Pancreas (tissue), 10 donors: ENCODE results near the gene ALDH18A1. TPM values are rescaled to one million over a fixed set of nuclear protein-coding genes. Genes with fewer than 3 reads are reported as not detected.
"Not testable (repeated sequence)": the region's sequence is repeated elsewhere in the genome, so short reads cannot be mapped to it uniquely, and the experiment has no call there.

ENCODE experiments used
- ATAC-seq, 4 donors: fragments of 200-7000 bp; cut with Tn5 transposase; one replicate each; pipeline versions ENCODE4 v1.8.0 to v1.9.1; 2020; ENCODE audit warnings: mild to moderate bottlenecking in 4 of 4, moderate library complexity in 4 of 4
- DNase-seq, 6 donors: peaks; one replicate each; pipeline ENCODE4 v3.0.0-alpha.2; 2020
- FAIRE-seq: peaks from 2 replicates; lab custom pipeline; 2012; peaks lifted over from hg19 to GRCh38; lab: Jason Lieb, UNC
- H3K27ac ChIP-seq, 4 donors: fragments of 200-600 bp; sonication (generic); 1 replicate in 3 of 4; 2 replicates in 1 of 4; pipeline versions ENCODE4 v1.5.0 to v1.8.0; 2020
- H3K27me3 ChIP-seq, 4 donors: fragments of 200-600 bp; one replicate each; pipeline ENCODE4 v1.8.0; 2021
- H3K36me3 ChIP-seq, 3 donors: fragments of 200-600 bp; sonication (generic) in 1 of 3; one replicate each; pipeline versions ENCODE4 v1.5.0 to v1.8.0; 2020 to 2021
- H3K4me1 ChIP-seq, 3 donors: fragments of 200-600 bp; one replicate each; pipeline ENCODE4 v1.8.0; 2021
- H3K4me3 ChIP-seq, 4 donors: fragments of 200-600 bp; sonication (generic) in 2 of 4; one replicate each; pipeline versions ENCODE4 v1.5.0 to v1.8.0; 2020 to 2021
- H3K9me3 ChIP-seq, 4 donors: fragments of 200-600 bp; one replicate each; pipeline ENCODE4 v1.8.0; 2021
- CTCF ChIP-seq, 4 donors: fragments of 200-600 bp; sonication (generic) in 3 of 4; IDR thresholded peaks; one replicate each; pipeline versions ENCODE4 v1.5.0 to v1.8.0; 2021; ENCODE audit warnings: antibody characterized with exemption in 4 of 4
- WGBS, 2 donors: extraction: QIAGEN DNeasy Blood & Tissue Kit; methylation state at CpG; one replicate each; pipeline ENCODE4 v1.1.7; 2013; 5-methylcytosine and 5-hydroxymethylcytosine counted together
- intact Hi-C, 3 donors: fragments of 100-400 bp; cut with DNase I; formaldehyde crosslinking; loops; one replicate each; pipeline versions ENCODE4 v1.11.1 to v1.14.2; 2022
- polyA plus RNA-seq, 2 donors: library from polyadenylated mRNA; stranded (reverse); fragments of 200-250 nt; gene quantifications; one replicate each; pipeline ENCODE4 v1.2.3, GENCODE V29; 2013
- total RNA-seq, 6 donors: library from RNA; stranded (reverse); fragmentation: NEBNext Ultra II Directional in 4 of 6; extraction: Animal tissue kit (Norgen Biotek cat#: 25700) in 4 of 6; gene quantifications; one replicate each; pipeline versions ENCODE4 v1.2.1 to v1.2.4, GENCODE V29; 2021 to 2023
- donor health status: healthy with polysubstance abuse.
- donor health status: DM: no; HTN: no; CAD: no; lungs with moderate emphysema.
- donor health status: DM: no; HTN: no; CAD: no.
- donor health status: control.
- donor health status: control.
- donor health status: Bipolar disorder and iron deficiency.
- donor health status: DM: yes; HTN: yes; CAD: no.
- donor health status: DM: no; HTN: no; CAD: no.
- donor health status: DM: no; HTN: no; CAD: no.
- donor health status: DM: yes; HTN: yes; CAD: no.

The ALDH18A1 gene
- total and polyA plus RNA-seq, 8 donors = 22.0 to 68.4 (median 49.0) TPM

GRCh38 chr10:95683966-95684365, 27.5 kb upstream of the ALDH18A1 start:
- Histone ChIP-seq H3K36me3 (peaks cover 4 to 50% (median 20%) of the 10 kb centered on the region in 3 donors), H3K4me3 (no peak overlapping the region), H3K9me3 (no peaks in the 10 kb centered on the region), H3K27ac (no peak overlapping the region), H3K27me3 (no peaks in the 10 kb centered on the region), H3K4me1 (no peaks in the 10 kb centered on the region)
- DNase-seq = no peak
- no peak for FAIRE-seq
- ATAC-seq = no peak
- no peak for TF ChIP-seq CTCF (IDR thresholded peaks at IDR 0.05)
- intact Hi-C loops = no loop called here

- ATAC-seq (peak; percentile 51 to 89 (median 76)), FAIRE-seq (no peak), DNase-seq (no peak)
- Histone ChIP-seq H3K4me3 (no peak overlapping the region), H3K9me3 (no peaks in the 10 kb centered on the region), H3K36me3 (peaks cover 0 to 3% (median 0%) of the 10 kb centered on the region in 3 donors), H3K27me3 (no peaks in the 10 kb centered on the region), H3K27ac (no peak overlapping the region), H3K4me1 (peaks cover 0 to 6% (median 0%) of the 10 kb centered on the region in 3 donors)
- intact Hi-C loops = no loop called here
- WGBS, 2 donors = 12 to 21% methylated on average over 1 of the region's 1 CpG
- no peak for TF ChIP-seq CTCF (IDR thresholded peaks at IDR 0.05)
These were observed 19.0 kb upstream of the ALDH18A1 start for GRCh38 chr10:95675403-95676116.

GRCh38 chr10:95674643-95675042, 18.1 kb upstream of the ALDH18A1 start:
- Histone ChIP-seq H3K27ac (no peak overlapping the region), H3K27me3 (no peaks in the 10 kb centered on the region), H3K9me3 (no peaks in the 10 kb centered on the region), H3K4me3 (no peak overlapping the region), H3K36me3 (peaks cover 0 to 3% (median 0%) of the 10 kb centered on the region in 3 donors), H3K4me1 (peaks cover 0 to 6% (median 0%) of the 10 kb centered on the region in 3 donors)
- intact Hi-C loops = no loop called here
- FAIRE-seq = no peak
- 97 to 98% methylated on average over 1 of the region's 1 CpG for WGBS, 2 donors
- ATAC-seq = no peak
- no peak for DNase-seq
- no peak for TF ChIP-seq CTCF (IDR thresholded peaks at IDR 0.05)

GRCh38 chr10:95672641-95673040, 16.1 kb upstream of the ALDH18A1 start:
- H3K27ac ChIP-seq, ATAC-seq, H3K4me1 ChIP-seq, H3K36me3 ChIP-seq, FAIRE-seq, H3K9me3 ChIP-seq, DNase-seq, intact Hi-C loops, H3K27me3 ChIP-seq, H3K4me3 ChIP-seq: not testable (repeated sequence)
- 97 to 98% methylated on average over 7 of the region's 7 CpGs for WGBS, 2 donors

GRCh38 chr10:95664543-95664942, 8.0 kb upstream of the ALDH18A1 start:
- no peak overlapping the region for H3K27ac ChIP-seq

More at GRCh38 chr10:95664543-95664942, 8.0 kb upstream of the ALDH18A1 start:
- intact Hi-C loops = no loop called here
- no peak for TF ChIP-seq CTCF (IDR thresholded peaks at IDR 0.05)
- Histone ChIP-seq H3K36me3 (peaks cover 0 to 6% (median 0%) of the 10 kb centered on the region in 3 donors), H3K9me3 (no peaks in the 10 kb centered on the region), H3K4me3 (no peak overlapping the region), H3K4me1 (no peaks in the 10 kb centered on the region), H3K27me3 (no peaks in the 10 kb centered on the region)
- ATAC-seq (no peak), FAIRE-seq (no peak), DNase-seq (no peak)
